Panc1 (cell line): Measurements from ENCODE around the gene ADGRG3.

Experiments used
- SIN3A ChIP-seq: IDR thresholded peaks from 2 replicates; pipeline ENCODE4 v1.6.1; 2012; ENCODE audit warnings: low read depth, mild to moderate bottlenecking, low read length, moderate library complexity, borderline replicate concordance; ENCODE audit not compliant: insufficient read depth
- TF ChIP-seq, protein P1 (sequence below): fragments of 450-650 bp; IDR thresholded peaks from 2 replicates; pipeline ENCODE4 v1.5.1; 2017; ENCODE audit warnings: mild to moderate bottlenecking
- TF ChIP-seq, protein P2 (sequence below), 2 experiments: IDR thresholded peaks; 2 replicates each; pipeline ENCODE4 v1.6.1; 2011 to 2012; ENCODE audit warnings: low read depth in 2 of 2, control low read depth in 1 of 2, low read length in 1 of 2, mild to moderate bottlenecking in 1 of 2, moderate library complexity in 1 of 2; ENCODE audit not compliant: insufficient read depth in 1 of 2

DNA sequence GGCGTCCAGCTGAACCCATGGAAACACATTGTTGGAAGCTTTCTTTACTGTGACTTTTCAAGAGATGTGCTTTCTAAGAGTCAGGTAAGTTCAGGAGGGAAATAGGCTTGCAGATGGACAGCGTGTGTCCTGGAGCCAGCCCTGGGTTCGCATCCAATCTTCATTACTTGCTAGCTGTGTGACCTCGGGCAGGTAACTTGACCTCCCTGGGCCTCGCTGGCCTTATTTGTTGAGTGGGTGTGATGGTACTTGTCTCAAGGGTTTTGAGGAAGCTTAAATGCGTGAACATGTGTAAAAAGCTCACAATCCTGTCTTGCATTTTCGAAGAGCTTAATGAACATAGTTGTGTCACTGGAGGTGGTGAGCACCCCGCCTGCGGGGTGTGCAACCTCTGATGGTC is 27.9 kb upstream of the ADGRG3 start:
- TF ChIP-seq, protein P1, sequence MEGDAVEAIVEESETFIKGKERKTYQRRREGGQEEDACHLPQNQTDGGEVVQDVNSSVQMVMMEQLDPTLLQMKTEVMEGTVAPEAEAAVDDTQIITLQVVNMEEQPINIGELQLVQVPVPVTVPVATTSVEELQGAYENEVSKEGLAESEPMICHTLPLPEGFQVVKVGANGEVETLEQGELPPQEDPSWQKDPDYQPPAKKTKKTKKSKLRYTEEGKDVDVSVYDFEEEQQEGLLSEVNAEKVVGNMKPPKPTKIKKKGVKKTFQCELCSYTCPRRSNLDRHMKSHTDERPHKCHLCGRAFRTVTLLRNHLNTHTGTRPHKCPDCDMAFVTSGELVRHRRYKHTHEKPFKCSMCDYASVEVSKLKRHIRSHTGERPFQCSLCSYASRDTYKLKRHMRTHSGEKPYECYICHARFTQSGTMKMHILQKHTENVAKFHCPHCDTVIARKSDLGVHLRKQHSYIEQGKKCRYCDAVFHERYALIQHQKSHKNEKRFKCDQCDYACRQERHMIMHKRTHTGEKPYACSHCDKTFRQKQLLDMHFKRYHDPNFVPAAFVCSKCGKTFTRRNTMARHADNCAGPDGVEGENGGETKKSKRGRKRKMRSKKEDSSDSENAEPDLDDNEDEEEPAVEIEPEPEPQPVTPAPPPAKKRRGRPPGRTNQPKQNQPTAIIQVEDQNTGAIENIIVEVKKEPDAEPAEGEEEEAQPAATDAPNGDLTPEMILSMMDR: no peak
- no peak for TF ChIP-seq SIN3A
- TF ChIP-seq, protein P2, sequence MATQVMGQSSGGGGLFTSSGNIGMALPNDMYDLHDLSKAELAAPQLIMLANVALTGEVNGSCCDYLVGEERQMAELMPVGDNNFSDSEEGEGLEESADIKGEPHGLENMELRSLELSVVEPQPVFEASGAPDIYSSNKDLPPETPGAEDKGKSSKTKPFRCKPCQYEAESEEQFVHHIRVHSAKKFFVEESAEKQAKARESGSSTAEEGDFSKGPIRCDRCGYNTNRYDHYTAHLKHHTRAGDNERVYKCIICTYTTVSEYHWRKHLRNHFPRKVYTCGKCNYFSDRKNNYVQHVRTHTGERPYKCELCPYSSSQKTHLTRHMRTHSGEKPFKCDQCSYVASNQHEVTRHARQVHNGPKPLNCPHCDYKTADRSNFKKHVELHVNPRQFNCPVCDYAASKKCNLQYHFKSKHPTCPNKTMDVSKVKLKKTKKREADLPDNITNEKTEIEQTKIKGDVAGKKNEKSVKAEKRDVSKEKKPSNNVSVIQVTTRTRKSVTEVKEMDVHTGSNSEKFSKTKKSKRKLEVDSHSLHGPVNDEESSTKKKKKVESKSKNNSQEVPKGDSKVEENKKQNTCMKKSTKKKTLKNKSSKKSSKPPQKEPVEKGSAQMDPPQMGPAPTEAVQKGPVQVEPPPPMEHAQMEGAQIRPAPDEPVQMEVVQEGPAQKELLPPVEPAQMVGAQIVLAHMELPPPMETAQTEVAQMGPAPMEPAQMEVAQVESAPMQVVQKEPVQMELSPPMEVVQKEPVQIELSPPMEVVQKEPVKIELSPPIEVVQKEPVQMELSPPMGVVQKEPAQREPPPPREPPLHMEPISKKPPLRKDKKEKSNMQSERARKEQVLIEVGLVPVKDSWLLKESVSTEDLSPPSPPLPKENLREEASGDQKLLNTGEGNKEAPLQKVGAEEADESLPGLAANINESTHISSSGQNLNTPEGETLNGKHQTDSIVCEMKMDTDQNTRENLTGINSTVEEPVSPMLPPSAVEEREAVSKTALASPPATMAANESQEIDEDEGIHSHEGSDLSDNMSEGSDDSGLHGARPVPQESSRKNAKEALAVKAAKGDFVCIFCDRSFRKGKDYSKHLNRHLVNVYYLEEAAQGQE (IDR thresholded peaks at IDR 0.05; ENCODE audit: insufficient read depth in 1 of 2, low read depth in 2 of 2, low read length in 1 of 2): no peak
